Suprapubic skin (tissue), 4 donors: ENCODE measurements around the gene CISD1. TPM values are rescaled to one million over a fixed set of nuclear protein-coding genes. Genes with fewer than 3 reads are reported as not detected.

Source experiments
- DNase-seq, 2 donors: peaks; one replicate each; pipeline ENCODE4 v3.0.0-alpha.2; 2019; ENCODE audit warnings: low spot score in 2 of 2
- H3K27ac ChIP-seq: fragments of 200-600 bp; sonication (generic); one replicate; pipeline ENCODE4 v1.5.1; 2019
- H3K27me3 ChIP-seq: fragments of 200-600 bp; sonication (generic); one replicate; pipeline ENCODE4 v1.5.1; 2019
- H3K36me3 ChIP-seq: fragments of 200-600 bp; sonication (generic); one replicate; pipeline ENCODE4 v1.5.1; 2019
- H3K4me1 ChIP-seq: fragments of 200-600 bp; sonication (generic); one replicate; pipeline ENCODE4 v1.5.1; 2019
- H3K4me3 ChIP-seq: fragments of 200-600 bp; sonication (generic); one replicate; pipeline ENCODE4 v1.5.1; 2019; ENCODE audit warnings: mild to moderate bottlenecking
- H3K9me3 ChIP-seq: fragments of 200-600 bp; sonication (generic); one replicate; pipeline ENCODE4 v1.5.1; 2019
- CTCF ChIP-seq, 2 donors: fragments of 200-600 bp in 1 of 2; fragments of 450-650 bp in 1 of 2; sonication (generic) in 1 of 2; IDR thresholded peaks; one replicate each; pipeline ENCODE4 v1.5.1; 2016 to 2019; ENCODE audit warnings: antibody characterized with exemption in 2 of 2, mild to moderate bottlenecking in 1 of 2, moderate library complexity in 1 of 2
- EP300 ChIP-seq: sonication (generic); formaldehyde crosslinking; IDR thresholded peaks from one replicate; pipeline ENCODE4 v1.6.1; 2017; ENCODE audit warnings: antibody characterized with exemption
- POLR2A ChIP-seq, 2 donors: fragments of 450-650 bp; IDR thresholded peaks; one replicate each; pipeline ENCODE4 v1.6.1; 2017; ENCODE audit warnings: antibody characterized with exemption in 2 of 2, mild to moderate bottlenecking in 2 of 2, moderate library complexity in 2 of 2
- POLR2AphosphoS5 ChIP-seq, 3 donors: sonication (generic); formaldehyde crosslinking; IDR thresholded peaks; one replicate each; pipeline ENCODE4 v1.6.1; 2017; ENCODE audit warnings: antibody characterized with exemption in 3 of 3
- WGBS: methylation state at CpG from one replicate; pipeline ENCODE4 v1.1.5; 2018; 5-methylcytosine and 5-hydroxymethylcytosine counted together
- total RNA-seq, 4 donors: library from RNA; depleted of rRNA; stranded (reverse); fragments of >200 nt; gene quantifications; one replicate each; pipeline ENCODE4 v1.1.0, GENCODE V29; 2016

Gene CISD1
- total RNA-seq, 4 donors from 2014 or later, result 12.6 to 22.7 (median 18.2) TPM

- H3K27ac ChIP-seq, result no peak overlapping the region
- H3K36me3 ChIP-seq, result no peaks in the 10 kb centered on the region
- H3K27me3 ChIP-seq, result peaks cover 11% of the 10 kb centered on the region
- no peak for DNase-seq
- WGBS, result 58% methylated on average over 2 of the region's 2 CpGs
- H3K4me1 ChIP-seq, result peaks cover 3% of the 10 kb centered on the region
- no peaks in the 10 kb centered on the region for H3K9me3 ChIP-seq
- H3K4me3 ChIP-seq, result no peak overlapping the region
- no peak for TF ChIP-seq EP300
- TF ChIP-seq CTCF (IDR thresholded peaks at IDR 0.05), result no peak
- TF ChIP-seq POLR2A (IDR thresholded peaks at IDR 0.05), result no peak
- no peak for TF ChIP-seq POLR2AphosphoS5 (IDR thresholded peaks at IDR 0.05)
Measured at GRCh38 chr10:58302254-58302653, 33.3 kb downstream of the CISD1 start.

GRCh38 chr10:58304099-58304633 lies 35.2 kb downstream of the CISD1 start:
- peaks cover 3% of the 10 kb centered on the region for H3K4me1 ChIP-seq
- WGBS, result 84% methylated on average over 3 of the region's 3 CpGs
- H3K27me3 ChIP-seq, result peaks cover 11% of the 10 kb centered on the region
- H3K9me3 ChIP-seq, result no peaks in the 10 kb centered on the region
- no peak overlapping the region for H3K27ac ChIP-seq
- no peak for DNase-seq
- no peak for TF ChIP-seq POLR2AphosphoS5 (IDR thresholded peaks at IDR 0.05)
- TF ChIP-seq POLR2A (IDR thresholded peaks at IDR 0.05), result no peak
- TF ChIP-seq CTCF (IDR thresholded peaks at IDR 0.05), result no peak
- no peak for TF ChIP-seq EP300
- H3K36me3 ChIP-seq, result no peaks in the 10 kb centered on the region
- H3K4me3 ChIP-seq, result no peak overlapping the region

- Histone ChIP-seq H3K4me3 (no peak overlapping the region), H3K4me1 (no peaks in the 10 kb centered on the region), H3K27ac (no peak overlapping the region), H3K36me3 (no peaks in the 10 kb centered on the region), H3K27me3 (peaks cover 11% of the 10 kb centered on the region), H3K9me3 (no peaks in the 10 kb centered on the region)
- DNase-seq, result no peak
- TF ChIP-seq POLR2AphosphoS5 (IDR thresholded peaks at IDR 0.05), result no peak
- no peak for TF ChIP-seq POLR2A (IDR thresholded peaks at IDR 0.05)
- TF ChIP-seq EP300, result no peak
- no peak for TF ChIP-seq CTCF (IDR thresholded peaks at IDR 0.05)
- 52% methylated on average over 4 of the region's 4 CpGs for WGBS
Measured at GRCh38 chr10:58305821-58306220, 36.9 kb downstream of the CISD1 start.

GRCh38 chr10:58307676-58308075 lies 38.7 kb downstream of the CISD1 start:
- peaks cover 11% of the 10 kb centered on the region for H3K27me3 ChIP-seq
- 94% methylated on average over 3 of the region's 3 CpGs for WGBS
- H3K9me3 ChIP-seq, result no peaks in the 10 kb centered on the region
- no peak for TF ChIP-seq EP300
- no peak for TF ChIP-seq POLR2A (IDR thresholded peaks at IDR 0.05)
- no peak overlapping the region for H3K4me3 ChIP-seq
- H3K27ac ChIP-seq, result no peak overlapping the region
- H3K4me1 ChIP-seq, result no peaks in the 10 kb centered on the region
- no peak for DNase-seq
- H3K36me3 ChIP-seq, result no peaks in the 10 kb centered on the region

- no peaks in the 10 kb centered on the region for H3K36me3 ChIP-seq
- peaks cover 2% of the 10 kb centered on the region for H3K27me3 ChIP-seq
- H3K9me3 ChIP-seq, result no peaks in the 10 kb centered on the region
- no peak for DNase-seq
- no peak overlapping the region for H3K4me3 ChIP-seq
- no peak overlapping the region for H3K27ac ChIP-seq
- no peaks in the 10 kb centered on the region for H3K4me1 ChIP-seq
- no peak for TF ChIP-seq POLR2AphosphoS5 (IDR thresholded peaks at IDR 0.05)
- no peak for TF ChIP-seq POLR2A (IDR thresholded peaks at IDR 0.05)
- TF ChIP-seq EP300, result no peak
- no peak for TF ChIP-seq CTCF (IDR thresholded peaks at IDR 0.05)
Measured at GRCh38 chr10:58311026-58311425, 42.1 kb downstream of the CISD1 start.

GRCh38 chr10:58316874-58317273 lies 47.9 kb downstream of the CISD1 start:
- no peaks in the 10 kb centered on the region for H3K9me3 ChIP-seq
- no peak overlapping the region for H3K27ac ChIP-seq
- no peak overlapping the region for H3K4me3 ChIP-seq

More at GRCh38 chr10:58316874-58317273, 47.9 kb downstream of the CISD1 start:
- Histone ChIP-seq H3K27me3 (no peaks in the 10 kb centered on the region), H3K36me3 (no peaks in the 10 kb centered on the region), H3K4me1 (no peaks in the 10 kb centered on the region)
- TF ChIP-seq EP300, result no peak
- TF ChIP-seq POLR2A (IDR thresholded peaks at IDR 0.05), result no peak
- TF ChIP-seq CTCF (IDR thresholded peaks at IDR 0.05), result no peak
- no peak for TF ChIP-seq POLR2AphosphoS5 (IDR thresholded peaks at IDR 0.05)
- no peak for DNase-seq
